GM12878 (cell line): ENCODE data around the gene REEP1.

Experiments
- CBX3 ChIP-seq: fragments of 200-600 bp; sonication (generic); IDR thresholded peaks from 2 replicates; pipeline ENCODE4 v1.6.1; 2016; ENCODE audit warnings: low read depth, borderline replicate concordance
- EZH2 ChIP-seq: IDR thresholded peaks from 2 replicates; pipeline ENCODE4 v1.6.1; 2012; ENCODE audit warnings: low read depth, mild to moderate bottlenecking, control low read depth, inconsistent platforms, low read length, borderline replicate concordance; ENCODE audit not compliant: control insufficient read depth
- IKZF2 ChIP-seq, 2 experiments: fragments of 450-650 bp; IDR thresholded peaks; 2 replicates each; pipeline ENCODE4 v1.6.1; 2017; ENCODE audit warnings: mild to moderate bottlenecking in 2 of 2, moderate library complexity in 2 of 2
- JUNB ChIP-seq: IDR thresholded peaks from 2 replicates; pipeline ENCODE4 v1.6.1; 2016; ENCODE audit warnings: antibody characterized with exemption, mild to moderate bottlenecking
- TF ChIP-seq, protein P1 (sequence below): IDR thresholded peaks from 2 replicates; pipeline ENCODE4 v1.6.1; 2012; ENCODE audit warnings: low read depth, low read length, improper control_type of control experiment
- TF ChIP-seq, protein P2 (sequence below): IDR thresholded peaks from 2 replicates; pipeline ENCODE4 v1.6.1; 2012; ENCODE audit warnings: low read depth, low read length, improper control_type of control experiment
- TF ChIP-seq, protein P3 (sequence below), 3 experiments: IDR thresholded peaks in 2 of 3; conservative IDR thresholded peaks in 1 of 3; 2 replicates each; pipeline ENCODE4 v1.5.1; 2011; ENCODE audit warnings: low read depth in 3 of 3, low read length in 3 of 3, mild to moderate bottlenecking in 3 of 3, control low read depth in 2 of 3, moderate library complexity in 2 of 3, inconsistent platforms in 1 of 3, mixed read lengths in 1 of 3; ENCODE audit not compliant: control insufficient read depth in 2 of 3, insufficient read depth in 1 of 3; ENCODE audit errors: extremely low read depth in 1 of 3

DNA sequence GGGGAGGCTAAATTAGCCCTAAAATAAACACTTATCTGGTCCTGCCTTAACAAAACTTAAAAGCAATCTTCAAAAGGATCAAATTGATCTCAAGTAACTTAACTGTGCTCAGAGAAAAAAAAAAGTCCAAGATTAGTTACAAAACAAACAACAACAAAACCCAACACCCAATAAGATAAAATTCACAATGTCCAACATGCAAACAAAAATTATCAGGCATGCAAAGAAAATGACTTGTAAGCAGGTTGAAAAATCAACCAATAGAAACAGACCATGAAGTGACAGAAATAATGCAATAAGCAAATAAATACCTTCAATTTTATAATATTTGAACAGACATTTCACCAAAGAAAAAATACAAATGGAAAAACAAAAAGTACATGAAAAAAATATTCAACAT, 4.0 kb upstream of the REEP1 start:
- TF ChIP-seq, protein P1, sequence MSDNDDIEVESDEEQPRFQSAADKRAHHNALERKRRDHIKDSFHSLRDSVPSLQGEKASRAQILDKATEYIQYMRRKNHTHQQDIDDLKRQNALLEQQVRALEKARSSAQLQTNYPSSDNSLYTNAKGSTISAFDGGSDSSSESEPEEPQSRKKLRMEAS: no peak
- no peak for TF ChIP-seq EZH2
- TF ChIP-seq, protein P2, sequence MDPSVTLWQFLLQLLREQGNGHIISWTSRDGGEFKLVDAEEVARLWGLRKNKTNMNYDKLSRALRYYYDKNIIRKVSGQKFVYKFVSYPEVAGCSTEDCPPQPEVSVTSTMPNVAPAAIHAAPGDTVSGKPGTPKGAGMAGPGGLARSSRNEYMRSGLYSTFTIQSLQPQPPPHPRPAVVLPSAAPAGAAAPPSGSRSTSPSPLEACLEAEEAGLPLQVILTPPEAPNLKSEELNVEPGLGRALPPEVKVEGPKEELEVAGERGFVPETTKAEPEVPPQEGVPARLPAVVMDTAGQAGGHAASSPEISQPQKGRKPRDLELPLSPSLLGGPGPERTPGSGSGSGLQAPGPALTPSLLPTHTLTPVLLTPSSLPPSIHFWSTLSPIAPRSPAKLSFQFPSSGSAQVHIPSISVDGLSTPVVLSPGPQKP: no peak
- no peak for TF ChIP-seq IKZF2 (IDR thresholded peaks at IDR 0.05)
- no peak for TF ChIP-seq CBX3
- TF ChIP-seq, protein P3, sequence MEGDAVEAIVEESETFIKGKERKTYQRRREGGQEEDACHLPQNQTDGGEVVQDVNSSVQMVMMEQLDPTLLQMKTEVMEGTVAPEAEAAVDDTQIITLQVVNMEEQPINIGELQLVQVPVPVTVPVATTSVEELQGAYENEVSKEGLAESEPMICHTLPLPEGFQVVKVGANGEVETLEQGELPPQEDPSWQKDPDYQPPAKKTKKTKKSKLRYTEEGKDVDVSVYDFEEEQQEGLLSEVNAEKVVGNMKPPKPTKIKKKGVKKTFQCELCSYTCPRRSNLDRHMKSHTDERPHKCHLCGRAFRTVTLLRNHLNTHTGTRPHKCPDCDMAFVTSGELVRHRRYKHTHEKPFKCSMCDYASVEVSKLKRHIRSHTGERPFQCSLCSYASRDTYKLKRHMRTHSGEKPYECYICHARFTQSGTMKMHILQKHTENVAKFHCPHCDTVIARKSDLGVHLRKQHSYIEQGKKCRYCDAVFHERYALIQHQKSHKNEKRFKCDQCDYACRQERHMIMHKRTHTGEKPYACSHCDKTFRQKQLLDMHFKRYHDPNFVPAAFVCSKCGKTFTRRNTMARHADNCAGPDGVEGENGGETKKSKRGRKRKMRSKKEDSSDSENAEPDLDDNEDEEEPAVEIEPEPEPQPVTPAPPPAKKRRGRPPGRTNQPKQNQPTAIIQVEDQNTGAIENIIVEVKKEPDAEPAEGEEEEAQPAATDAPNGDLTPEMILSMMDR (IDR thresholded peaks at IDR 0.05 in 2 of 3, conservative IDR thresholded peaks at IDR 0.05 in 1 of 3; ENCODE audit: control insufficient read depth in 2 of 3, extremely low read depth in 1 of 3, insufficient read depth in 1 of 3, low read depth in 3 of 3, low read length in 3 of 3): no peak
- TF ChIP-seq JUNB: no peak
